RWPE2 (cell line): ENCODE measurements around the gene MFSD11.
"Not testable (repeated sequence)": the region's sequence is repeated elsewhere in the genome, so short reads cannot be mapped to it uniquely, and the experiment has no call there.

Experiments used
- ATAC-seq: fragments of 200-7000 bp; cut with Tn5 transposase; 3 replicates; pipeline ENCODE4 v1.9.1; 2021; ENCODE audit warnings: low read depth
- DNase-seq: peaks from one replicate; pipeline ENCODE4 v3.0.0-alpha.2; 2020; ENCODE audit warnings: low spot score
- H3K27ac ChIP-seq: fragments of 450-650 bp; 2 replicates; pipeline ENCODE4 v1.5.1; 2017; ENCODE audit warnings: mild to moderate bottlenecking; ENCODE audit not compliant: poor library complexity, severe bottlenecking
- H3K27me3 ChIP-seq: fragments of 250-450 bp; sonication (Bioruptor Pico); 2 replicates; pipeline ENCODE4 v1.5.1; 2021; ENCODE audit warnings: mild to moderate bottlenecking, moderate library complexity; ENCODE audit not compliant: insufficient read depth, poor library complexity, severe bottlenecking
- H3K36me3 ChIP-seq: fragments of 250-450 bp; sonication (Bioruptor Pico); 2 replicates; pipeline ENCODE4 v1.5.1; 2020; ENCODE audit warnings: low read depth, mild to moderate bottlenecking, moderate library complexity
- H3K4me1 ChIP-seq: fragments of 250-450 bp; sonication (Bioruptor Pico); 2 replicates; pipeline ENCODE4 v1.5.1; 2021; ENCODE audit warnings: mild to moderate bottlenecking, moderate library complexity; ENCODE audit not compliant: insufficient read depth, poor library complexity, severe bottlenecking
- H3K4me3 ChIP-seq: fragments of 250-450 bp; sonication (Bioruptor Pico); 2 replicates; pipeline ENCODE4 v1.5.1; 2021; ENCODE audit warnings: mild to moderate bottlenecking, moderate library complexity; ENCODE audit not compliant: severe bottlenecking
- H3K9me3 ChIP-seq: fragments of 250-450 bp; sonication (Bioruptor Pico); 2 replicates; pipeline ENCODE4 v1.5.1; 2021; ENCODE audit warnings: mild to moderate bottlenecking, moderate library complexity; ENCODE audit not compliant: severe bottlenecking
- CTCF ChIP-seq: fragments of 450-650 bp; IDR thresholded peaks from one replicate; pipeline ENCODE4 v1.5.1; 2017; ENCODE audit warnings: mild to moderate bottlenecking, moderate library complexity; ENCODE audit not compliant: poor library complexity, severe bottlenecking

Gene MFSD11

GRCh38 chr17:76727745-76728456 lies 10.0 kb upstream of the MFSD11 start:
- H3K27ac ChIP-seq: peak overlapping the region; percentile 87
- H3K9me3 ChIP-seq: no peaks in the 10 kb centered on the region
- H3K4me1 ChIP-seq: peaks cover 7% of the 10 kb centered on the region
- H3K36me3 ChIP-seq: peaks cover 62% of the 10 kb centered on the region
- no peak for ATAC-seq
- H3K4me3 ChIP-seq: peak overlapping the region; percentile 83
- no peak for TF ChIP-seq CTCF
- DNase-seq: no peak
- no peaks in the 10 kb centered on the region for H3K27me3 ChIP-seq

DNA sequence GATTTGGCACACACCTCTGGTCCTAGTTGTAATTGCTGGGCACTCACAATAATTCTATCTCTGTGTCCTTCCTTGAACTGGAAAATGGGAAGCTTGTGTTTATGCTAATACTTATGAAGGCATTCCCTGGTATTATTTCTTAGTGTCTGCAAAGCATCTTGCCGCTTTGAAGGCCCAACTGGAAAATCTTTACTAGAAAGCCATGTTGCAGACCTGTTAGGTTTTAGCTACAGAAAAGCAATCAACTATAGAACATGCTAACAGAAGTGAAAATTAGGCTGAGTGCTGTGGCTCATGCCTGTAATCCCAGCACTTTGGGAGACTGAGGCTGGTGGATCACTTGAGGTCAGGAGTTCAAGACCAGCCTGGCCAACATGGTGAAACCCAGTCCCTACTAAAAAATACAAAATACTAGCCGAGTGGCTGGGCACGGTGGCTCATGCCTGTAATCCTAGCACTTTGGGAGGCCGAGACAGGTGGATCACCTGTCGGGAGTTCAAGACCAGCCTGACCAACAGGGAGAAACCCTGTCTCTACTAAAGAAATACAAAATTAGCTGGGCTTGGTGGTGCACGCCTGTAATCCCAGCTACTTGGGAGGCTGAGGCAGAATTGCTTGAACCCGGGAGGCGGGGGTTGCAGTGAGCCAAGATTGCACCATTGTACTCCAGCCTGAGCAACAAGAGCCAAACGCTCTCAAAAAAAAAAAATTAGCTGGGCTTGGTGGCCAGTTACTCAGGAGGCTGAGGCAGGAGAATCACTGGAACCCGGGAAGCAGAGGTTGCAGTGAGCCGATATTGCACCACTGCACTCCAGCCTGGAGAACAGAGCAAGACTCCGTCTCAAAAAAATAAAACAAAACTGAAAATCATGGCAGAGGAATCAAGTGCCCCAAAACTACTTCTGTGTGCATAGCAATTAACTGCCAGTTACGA lies 5.9 kb upstream of the MFSD11 start:
- Histone ChIP-seq H3K36me3 (peaks cover 73% of the 10 kb centered on the region), H3K27ac (peak overlapping the region; percentile 88), H3K4me1 (peaks cover 18% of the 10 kb centered on the region)
- H3K27me3 ChIP-seq, DNase-seq, H3K9me3 ChIP-seq, H3K4me3 ChIP-seq, ATAC-seq: not testable (repeated sequence)

DNA sequence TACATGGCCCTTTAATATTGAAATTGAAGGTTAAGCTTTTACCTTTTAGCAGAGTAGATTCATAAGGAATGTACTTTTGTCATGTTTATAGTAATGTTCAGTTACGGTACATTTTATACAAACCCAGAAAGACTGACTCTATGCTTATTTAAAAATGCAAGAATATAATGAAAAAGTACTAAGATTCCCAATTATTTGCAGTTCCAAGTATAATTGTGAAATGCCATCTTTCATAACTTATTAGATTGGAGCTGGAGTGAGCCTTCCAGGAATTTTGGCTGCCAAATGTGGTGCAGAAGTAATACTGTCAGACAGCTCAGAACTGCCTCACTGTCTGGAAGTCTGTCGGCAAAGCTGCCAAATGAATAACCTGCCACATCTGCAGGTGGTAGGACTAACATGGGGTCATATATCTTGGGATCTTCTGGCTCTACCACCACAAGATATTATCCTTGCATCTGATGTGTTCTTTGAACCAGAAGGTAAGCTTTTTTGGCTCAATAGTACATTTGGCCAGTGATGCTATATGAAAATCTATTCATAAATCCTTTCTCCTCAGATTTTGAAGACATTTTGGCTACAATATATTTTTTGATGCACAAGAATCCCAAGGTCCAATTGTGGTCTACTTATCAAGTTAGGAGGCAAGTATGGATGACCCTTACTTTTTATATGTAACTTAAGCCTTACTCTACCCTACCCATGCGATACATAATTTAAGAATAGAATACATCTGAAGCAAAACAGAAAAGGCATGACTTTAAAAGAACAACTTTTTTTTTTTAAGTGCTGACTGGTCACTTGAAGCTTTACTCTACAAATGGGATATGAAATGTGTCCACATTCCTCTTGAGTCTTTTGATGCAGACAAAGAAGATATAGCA lies 4.9 kb upstream of the MFSD11 start:
- Histone ChIP-seq H3K27ac (peak overlapping the region; percentile 88), H3K27me3 (no peaks in the 10 kb centered on the region), H3K4me1 (peaks cover 18% of the 10 kb centered on the region), H3K4me3 (no peak overlapping the region), H3K9me3 (no peaks in the 10 kb centered on the region), H3K36me3 (peaks cover 73% of the 10 kb centered on the region)
- DNase-seq (no peak), ATAC-seq (no peak)
- no peak for TF ChIP-seq CTCF

- Histone ChIP-seq H3K27me3 (no peaks in the 10 kb centered on the region), H3K36me3 (peaks cover 73% of the 10 kb centered on the region), H3K4me3 (no peak overlapping the region), H3K9me3 (no peaks in the 10 kb centered on the region), H3K4me1 (peaks cover 18% of the 10 kb centered on the region), H3K27ac (peak overlapping the region; percentile 88)
- DNase-seq (no peak), ATAC-seq (no peak)
- TF ChIP-seq CTCF: no peak
Measured at GRCh38 chr17:76733618-76733957, 4.3 kb upstream of the MFSD11 start.
